Calu3 (cell line): ENCODE measurements around the gene GPR39. TPM values are rescaled to one million over a fixed set of nuclear protein-coding genes. Genes with fewer than 3 reads are reported as not detected.

Experiments used
- BruUV-seq: library from RNA; stranded (reverse); fragments of 400-500 nt; replicated peaks from 2 replicates; lab custom pipeline; 2021; lab: Mats Ljungman, UMichigan
- CTCF ChIA-PET: fragments of 300-600 bp; sonication (Branson Sonifier 250); formaldehyde crosslinking; loops from one replicate; lab custom pipeline; 2022; ENCODE audit warnings: antibody characterized with exemption; lab: Charles Lee
- DNase-seq: peaks from one replicate; pipeline ENCODE4 v3.0.0; 2022
- H3K27ac Mint-ChIP-seq: one replicate; pipeline ENCODE4 v1.8.0; 2022; ENCODE audit warnings: mixed read lengths; ENCODE audit not compliant: unreplicated experiment
- H3K27me3 Mint-ChIP-seq: one replicate; pipeline ENCODE4 v1.8.0; 2022; ENCODE audit warnings: mixed read lengths; ENCODE audit not compliant: unreplicated experiment
- H3K36me3 Mint-ChIP-seq: one replicate; pipeline ENCODE4 v1.8.0; 2022; ENCODE audit warnings: mild to moderate bottlenecking, moderate library complexity, mixed read lengths; ENCODE audit not compliant: insufficient read depth, unreplicated experiment
- H3K4me1 Mint-ChIP-seq: one replicate; pipeline ENCODE4 v1.8.0; 2022; ENCODE audit warnings: mild to moderate bottlenecking, low read depth, mixed read lengths; ENCODE audit not compliant: unreplicated experiment
- H3K4me3 Mint-ChIP-seq: one replicate; pipeline ENCODE4 v1.8.0; 2022; ENCODE audit warnings: mild to moderate bottlenecking, low read depth, moderate library complexity, mixed read lengths; ENCODE audit not compliant: unreplicated experiment
- H3K9me3 Mint-ChIP-seq: one replicate; pipeline ENCODE4 v1.8.0; 2022; ENCODE audit warnings: low read depth, mixed read lengths; ENCODE audit not compliant: unreplicated experiment
- intact Hi-C: fragments of 100-400 bp; cut with micrococcal nuclease; formaldehyde crosslinking; loops from one replicate; pipeline ENCODE4 v1.10.0; 2022; ENCODE audit not compliant: unreplicated experiment
- total RNA-seq: library from RNA; stranded (reverse); gene quantifications from 2 replicates; pipeline ENCODE4 v1.2.3, GENCODE V29; 2022
- TF ChIP-seq, protein P1 (sequence below): fragments of 200-600 bp; IDR thresholded peaks from one replicate; pipeline ENCODE4 v1.8.0; 2022; ENCODE audit warnings: antibody characterized with exemption; ENCODE audit not compliant: unreplicated experiment

The GPR39 gene
- total RNA-seq, 1 experiment from 2014 or later, result 24.9 TPM

DNA sequence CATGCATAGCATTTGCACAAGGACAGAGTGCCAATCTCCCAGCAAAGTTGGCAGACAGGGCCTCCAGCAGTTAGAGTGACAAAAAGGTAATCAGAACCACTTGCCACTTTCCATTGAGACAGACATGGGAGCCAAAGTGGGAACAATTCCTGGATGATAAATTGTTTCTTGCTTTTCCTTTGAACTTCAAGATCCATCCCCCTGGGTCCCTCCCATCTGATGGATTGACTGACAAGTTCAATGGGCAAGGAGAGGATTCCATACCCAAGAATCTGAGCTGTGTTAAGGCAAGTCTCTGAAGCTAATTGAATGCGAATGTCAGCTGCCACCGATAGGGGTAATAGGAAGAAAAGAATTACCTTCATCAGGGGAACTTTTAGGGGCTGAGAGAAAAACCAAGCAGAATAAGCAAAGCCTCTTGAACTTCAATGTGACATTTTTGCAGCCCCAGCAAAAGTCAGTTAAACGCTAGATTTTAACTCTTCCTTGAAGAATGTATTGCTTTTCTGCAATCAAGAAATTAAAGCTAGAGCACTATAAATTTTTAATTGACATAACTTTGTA lies 156.9 kb downstream of the GPR39 start:
- TF ChIP-seq, protein P1, sequence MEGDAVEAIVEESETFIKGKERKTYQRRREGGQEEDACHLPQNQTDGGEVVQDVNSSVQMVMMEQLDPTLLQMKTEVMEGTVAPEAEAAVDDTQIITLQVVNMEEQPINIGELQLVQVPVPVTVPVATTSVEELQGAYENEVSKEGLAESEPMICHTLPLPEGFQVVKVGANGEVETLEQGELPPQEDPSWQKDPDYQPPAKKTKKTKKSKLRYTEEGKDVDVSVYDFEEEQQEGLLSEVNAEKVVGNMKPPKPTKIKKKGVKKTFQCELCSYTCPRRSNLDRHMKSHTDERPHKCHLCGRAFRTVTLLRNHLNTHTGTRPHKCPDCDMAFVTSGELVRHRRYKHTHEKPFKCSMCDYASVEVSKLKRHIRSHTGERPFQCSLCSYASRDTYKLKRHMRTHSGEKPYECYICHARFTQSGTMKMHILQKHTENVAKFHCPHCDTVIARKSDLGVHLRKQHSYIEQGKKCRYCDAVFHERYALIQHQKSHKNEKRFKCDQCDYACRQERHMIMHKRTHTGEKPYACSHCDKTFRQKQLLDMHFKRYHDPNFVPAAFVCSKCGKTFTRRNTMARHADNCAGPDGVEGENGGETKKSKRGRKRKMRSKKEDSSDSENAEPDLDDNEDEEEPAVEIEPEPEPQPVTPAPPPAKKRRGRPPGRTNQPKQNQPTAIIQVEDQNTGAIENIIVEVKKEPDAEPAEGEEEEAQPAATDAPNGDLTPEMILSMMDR, result no peak

DNA sequence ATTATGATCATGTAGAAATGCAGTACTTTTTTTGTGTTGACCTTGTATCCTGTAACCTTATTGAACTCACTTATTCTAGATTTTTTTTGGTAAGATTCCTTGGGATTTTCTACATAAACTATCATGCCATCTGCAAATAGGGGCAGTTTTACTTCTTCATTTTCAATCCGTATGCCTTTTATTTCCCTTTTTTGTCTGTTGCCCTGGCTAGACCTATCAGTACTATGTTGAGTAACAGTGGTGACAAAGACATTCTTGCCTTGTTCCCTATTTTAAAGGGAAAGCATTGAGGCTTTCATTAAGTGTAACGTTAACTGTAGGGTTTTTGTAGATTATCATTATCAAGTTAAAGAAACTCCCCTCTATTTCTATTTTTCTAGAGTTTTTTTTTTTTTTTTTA lies 161.1 kb downstream of the GPR39 start:
- H3K9me3 Mint-ChIP-seq, result no peaks in the 10 kb centered on the region
- TF ChIP-seq, protein P1, result no peak
- CTCF ChIA-PET, result no interaction called here
- BruUV-seq, result no TSS peak
- H3K27me3 Mint-ChIP-seq, result no peaks in the 10 kb centered on the region
- intact Hi-C loops, result no loop called here
- H3K4me1 Mint-ChIP-seq, result peaks cover 8% of the 10 kb centered on the region
- H3K36me3 Mint-ChIP-seq, result no peaks in the 10 kb centered on the region
- DNase-seq, result no peak
- no peak overlapping the region for H3K27ac Mint-ChIP-seq
- no peak overlapping the region for H3K4me3 Mint-ChIP-seq

More for the DNA sequence above, 156.9 kb downstream of the GPR39 start:
- no peaks in the 10 kb centered on the region for H3K36me3 Mint-ChIP-seq
- H3K27ac Mint-ChIP-seq, result no peak overlapping the region
- no peak overlapping the region for H3K4me3 Mint-ChIP-seq
- no TSS peak for BruUV-seq
- no peak for DNase-seq
- intact Hi-C loops, result no loop called here
- no peaks in the 10 kb centered on the region for H3K27me3 Mint-ChIP-seq
- H3K4me1 Mint-ChIP-seq, result peaks cover under 1% of the 10 kb centered on the region
- H3K9me3 Mint-ChIP-seq, result no peaks in the 10 kb centered on the region
- CTCF ChIA-PET, result no interaction called here

DNA sequence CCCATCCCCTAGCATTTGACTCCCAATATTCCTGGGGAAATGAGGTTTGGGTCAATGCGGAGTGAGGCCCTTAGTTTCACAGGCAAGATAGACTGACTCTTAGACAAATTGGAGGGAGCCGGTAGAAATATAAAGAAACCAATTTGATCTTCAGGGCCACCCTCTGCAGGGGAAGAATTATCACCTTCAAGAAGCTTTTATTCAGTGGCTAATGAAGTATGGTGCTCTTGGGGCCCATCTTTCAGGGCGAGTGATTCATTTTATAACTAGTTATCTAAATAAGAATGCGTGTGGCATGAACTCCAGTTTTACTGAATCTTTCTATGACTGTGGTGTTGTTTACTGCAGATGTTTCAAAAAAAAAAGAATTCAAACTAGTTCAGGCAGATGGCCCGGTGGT lies 165.0 kb downstream of the GPR39 start:
- Mint-ChIP-seq H3K27ac (peak overlapping the region; percentile 31), H3K9me3 (no peaks in the 10 kb centered on the region), H3K36me3 (no peaks in the 10 kb centered on the region), H3K4me3 (no peak overlapping the region), H3K27me3 (no peaks in the 10 kb centered on the region), H3K4me1 (peaks cover 18% of the 10 kb centered on the region)
- BruUV-seq, result no TSS peak
- TF ChIP-seq, protein P1, result no peak
- CTCF ChIA-PET, result no interaction called here
- DNase-seq, result no peak
- intact Hi-C loops, result no loop called here

DNA sequence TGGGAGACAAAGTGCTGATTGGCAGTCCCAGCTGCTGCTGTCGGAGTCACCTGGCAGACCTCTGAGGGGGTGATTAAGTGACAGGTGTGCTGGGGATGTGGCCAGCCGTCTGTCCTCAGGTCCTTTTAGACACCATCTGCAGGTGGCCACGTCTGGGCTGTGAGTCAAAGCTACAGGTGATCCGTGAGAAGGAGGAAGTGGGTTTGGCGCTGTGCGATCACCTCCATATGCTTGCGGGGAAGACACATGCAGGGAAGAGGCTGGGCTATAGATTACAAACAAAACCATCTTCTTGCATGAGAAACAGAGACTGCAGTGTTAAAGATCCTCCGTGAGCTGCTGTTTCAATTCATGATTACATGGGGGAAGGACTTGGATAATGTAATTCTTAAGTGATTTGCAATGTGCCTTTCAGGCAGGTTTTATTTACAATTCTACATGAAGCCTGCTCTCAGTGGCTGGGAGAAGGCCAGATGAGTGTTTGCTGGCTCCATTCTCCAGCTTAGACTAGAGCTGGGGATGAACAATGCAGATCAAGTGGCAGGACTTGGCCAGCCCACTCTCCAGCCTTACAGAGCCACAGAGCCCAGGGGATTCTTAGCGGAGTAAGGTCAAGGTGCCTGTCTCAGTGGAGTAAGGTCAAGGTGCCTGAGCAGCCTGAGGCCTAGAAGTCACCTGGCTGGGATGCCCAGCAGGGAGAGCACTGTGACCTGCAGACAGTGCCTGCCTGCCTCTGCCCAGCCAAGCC lies 165.6 kb downstream of the GPR39 start:
- TF ChIP-seq, protein P1, result no peak
- intact Hi-C loops, result no loop called here
- BruUV-seq, result no TSS peak

More for the DNA sequence above, 165.6 kb downstream of the GPR39 start:
- H3K9me3 Mint-ChIP-seq, result no peaks in the 10 kb centered on the region
- H3K4me3 Mint-ChIP-seq, result no peak overlapping the region
- H3K27me3 Mint-ChIP-seq, result no peaks in the 10 kb centered on the region
- no peaks in the 10 kb centered on the region for H3K36me3 Mint-ChIP-seq
- DNase-seq, result no peak
- peaks cover 18% of the 10 kb centered on the region for H3K4me1 Mint-ChIP-seq
- CTCF ChIA-PET, result no interaction called here
- peak overlapping the region; percentile 31 for H3K27ac Mint-ChIP-seq
